ENCODE measurements around the gene PLCH1.

Gene PLCH1

DNA sequence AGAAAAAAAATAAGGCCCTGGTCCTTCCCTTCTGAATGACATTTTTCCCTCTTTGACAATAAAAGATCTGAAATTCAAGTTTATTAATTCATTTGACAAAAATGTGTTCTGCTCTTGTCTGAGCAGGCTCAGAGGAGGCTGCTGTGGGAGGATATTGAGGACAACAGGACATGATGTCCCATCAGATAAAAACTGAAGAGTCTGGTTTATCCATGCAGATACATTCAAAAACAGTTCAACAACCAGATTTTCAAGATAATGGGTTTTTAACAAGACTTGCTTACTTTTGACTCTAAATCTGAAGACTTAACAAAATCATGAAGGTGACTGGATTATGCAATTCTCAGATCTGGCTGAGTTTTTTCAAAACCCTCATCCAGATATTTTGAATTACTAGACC is 414.5 kb downstream of the PLCH1 start:
- no peak for DNase-seq

DNA sequence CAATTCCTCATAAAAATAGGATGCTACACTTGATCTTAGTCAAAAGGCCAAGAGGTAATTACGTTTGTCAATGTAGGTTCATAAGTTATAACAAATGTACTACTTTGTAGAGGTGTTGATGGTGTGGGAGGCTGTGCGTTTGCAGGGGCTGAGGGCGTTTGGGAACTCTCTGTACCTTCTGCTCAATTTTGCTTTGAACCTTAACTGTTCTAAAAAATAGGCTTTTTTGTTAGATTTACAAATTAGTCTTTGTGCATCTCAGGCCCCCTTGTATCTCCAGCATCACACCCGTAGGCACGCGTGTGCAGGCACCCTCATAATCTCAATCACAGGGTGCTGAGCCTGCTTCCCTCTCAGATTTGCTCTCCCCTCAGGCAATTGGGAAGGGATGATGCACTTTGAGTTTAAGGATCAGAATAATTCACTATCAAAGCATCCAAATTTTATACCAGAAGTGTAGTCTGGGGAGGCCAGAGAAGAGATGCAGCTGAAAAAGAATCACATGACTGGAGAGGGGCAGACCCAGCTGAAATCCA is 415.3 kb downstream of the PLCH1 start:
- no peak for DNase-seq

DNA sequence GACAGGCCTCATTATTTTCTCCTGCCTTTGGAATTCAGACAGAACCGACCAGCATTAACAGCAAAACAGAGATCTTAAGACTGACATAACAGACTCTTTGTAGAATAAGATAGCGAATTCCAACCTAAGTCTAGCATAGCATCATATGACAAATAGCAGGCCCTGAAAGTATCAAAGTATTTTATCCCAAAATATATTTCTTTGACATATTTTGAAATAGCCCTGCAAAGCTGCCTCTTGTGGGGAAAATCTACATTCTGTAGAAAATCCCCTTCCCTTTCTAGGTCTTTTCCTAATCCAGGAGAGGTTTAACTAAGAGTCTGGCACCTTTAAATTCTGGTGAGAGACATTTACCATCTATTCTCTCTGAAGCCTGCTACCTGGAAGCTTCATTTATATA is 417.0 kb downstream of the PLCH1 start:
- no peak for DNase-seq

DNA sequence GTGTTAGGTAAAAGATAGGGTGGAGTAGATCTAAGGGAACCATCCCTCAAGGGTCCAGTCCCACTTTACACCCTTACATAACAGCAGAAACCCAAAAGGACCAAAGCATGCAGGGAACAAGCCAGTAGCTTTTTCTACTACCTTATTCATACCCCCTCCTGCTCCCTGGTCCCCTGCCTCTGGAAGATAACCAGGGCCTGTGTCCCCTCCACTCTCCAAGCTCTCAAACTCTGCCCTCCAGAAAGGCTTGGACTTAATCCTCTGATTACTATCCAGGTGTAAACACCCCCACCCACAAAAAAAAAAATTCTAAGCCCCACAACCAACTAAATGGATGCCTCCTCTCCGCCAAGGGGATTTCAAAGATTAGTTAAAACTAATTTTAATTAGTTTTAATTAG is 417.4 kb downstream of the PLCH1 start:
- no peak for DNase-seq

DNA sequence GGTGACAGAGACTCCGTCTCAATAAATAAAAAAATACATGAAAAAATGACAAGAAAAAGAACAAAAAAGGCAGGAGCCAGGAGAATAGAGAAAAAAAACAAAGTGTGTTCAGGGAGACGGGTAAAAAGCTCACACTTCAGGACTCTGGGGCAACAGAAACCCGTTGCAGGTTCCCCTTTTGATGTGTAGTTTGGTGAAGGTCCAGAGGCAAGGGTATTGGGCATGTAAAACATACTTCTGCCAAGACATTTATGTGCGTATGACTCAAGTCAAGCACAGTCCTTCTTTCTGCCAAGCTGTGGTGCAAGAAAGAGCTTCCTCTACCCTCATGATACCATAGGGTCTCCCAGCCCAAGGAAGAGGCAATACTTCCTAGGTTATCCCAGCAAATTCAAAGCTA is 418.0 kb downstream of the PLCH1 start:
- DNase-seq: no peak

DNA sequence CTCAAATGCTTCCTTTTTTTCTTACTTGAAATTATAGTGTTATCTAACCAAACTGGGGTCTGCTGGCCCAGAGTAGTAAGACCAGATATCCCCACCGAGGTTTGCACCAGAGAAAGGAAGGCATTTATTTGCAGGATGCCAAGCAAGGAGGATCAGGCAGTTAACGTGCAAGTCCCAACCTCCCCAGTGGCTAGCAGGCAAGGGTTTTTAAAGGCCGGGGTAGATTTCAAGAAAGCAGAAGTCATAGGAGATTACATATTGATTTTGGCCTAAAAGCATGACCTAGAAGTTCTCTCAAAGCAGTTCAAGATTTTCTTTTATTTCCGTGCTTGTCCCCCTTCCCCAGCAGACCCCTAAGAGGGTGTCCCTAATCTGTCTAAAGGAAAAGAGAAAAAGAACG is 418.6 kb downstream of the PLCH1 start:
- no peak for DNase-seq
